Stimulated activated CD8-positive, alpha-beta memory T cell treated with anti-CD3 and anti-CD28 coated beads, Interleukin-7, amount 100 ng/mL, for 48 hours (primary cell): Measurements from ENCODE around the gene ANKRD11.
"Not testable (repeated sequence)": the region's sequence is repeated elsewhere in the genome, so short reads cannot be mapped to it uniquely, and the experiment has no call there.

Experiments
- DNase-seq, 2 donors: peaks; one replicate each; pipeline ENCODE4 v3.0.0-alpha.2; 2020; ENCODE audit warnings: low read depth in 1 of 2; ENCODE audit errors: extremely low read depth in 1 of 2

Gene ANKRD11

DNA sequence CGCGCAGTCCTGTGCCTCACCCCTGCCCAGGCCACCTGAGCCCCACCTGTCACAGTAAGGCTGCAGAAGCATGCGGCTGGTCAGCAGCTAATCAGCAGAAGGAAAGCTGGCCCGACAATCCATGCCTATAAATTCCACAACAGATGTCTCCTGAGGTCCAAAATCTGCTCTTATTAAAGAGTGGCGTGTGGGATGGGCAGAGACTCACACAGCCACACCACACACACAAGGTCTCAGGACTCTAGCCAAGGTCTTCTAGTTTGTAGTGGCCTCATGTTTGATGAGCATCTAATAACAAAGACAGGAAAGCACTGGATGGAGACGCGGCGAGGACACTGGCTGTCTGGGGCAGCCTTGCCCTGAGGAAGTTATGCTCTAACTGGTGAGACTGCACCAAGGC, 55.9 kb downstream of the ANKRD11 start:
- no peak for DNase-seq

DNA sequence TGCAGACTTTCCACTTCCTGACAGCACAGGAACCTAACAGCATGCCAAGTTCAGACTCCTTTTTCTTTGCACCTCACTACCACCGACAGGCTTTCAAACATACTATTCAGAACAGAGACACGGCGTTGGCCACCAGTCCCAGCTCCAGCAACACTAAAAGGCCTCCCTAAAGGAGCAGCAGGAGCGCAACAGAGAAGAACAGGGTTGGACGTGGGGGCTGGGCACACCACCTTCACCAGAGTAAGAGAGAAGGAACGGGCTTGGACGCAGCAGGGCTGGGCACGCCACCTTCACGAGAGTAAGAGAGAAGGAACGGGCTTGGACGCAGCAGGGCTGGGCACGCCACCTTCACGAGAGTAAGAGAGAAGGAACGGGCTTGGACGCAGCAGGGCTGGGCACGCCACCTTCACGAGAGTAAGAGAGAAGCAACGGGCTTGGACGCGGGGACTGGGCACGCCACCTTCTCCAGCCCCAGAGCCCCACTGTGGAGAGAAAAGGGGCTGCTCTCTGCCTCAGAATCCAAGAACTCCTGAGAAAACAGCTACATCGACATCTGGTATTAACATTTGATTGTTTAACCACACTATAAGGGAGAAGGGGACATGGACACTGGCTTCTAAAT, 56.9 kb downstream of the ANKRD11 start:
- not testable (repeated sequence) for DNase-seq

DNA sequence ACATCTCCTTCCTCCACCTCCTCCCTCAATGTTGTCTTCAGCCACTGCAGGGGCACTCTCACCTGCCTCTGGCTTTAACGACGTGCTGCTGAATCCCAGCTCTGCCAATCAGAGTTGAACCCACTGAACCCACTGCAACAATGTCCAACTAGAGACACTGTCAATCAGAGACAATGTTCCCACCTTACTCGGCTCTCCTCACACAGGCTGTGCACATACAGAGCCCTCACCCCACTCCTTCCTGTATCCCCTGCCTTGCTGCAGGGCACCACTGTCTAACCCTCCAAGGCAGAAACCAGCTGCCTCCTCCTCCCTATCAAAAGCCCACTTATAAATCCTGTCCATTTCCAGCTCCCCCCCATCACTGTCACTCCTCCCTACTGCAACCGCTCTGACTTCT, 58.7 kb downstream of the ANKRD11 start:
- DNase-seq, result no peak

DNA sequence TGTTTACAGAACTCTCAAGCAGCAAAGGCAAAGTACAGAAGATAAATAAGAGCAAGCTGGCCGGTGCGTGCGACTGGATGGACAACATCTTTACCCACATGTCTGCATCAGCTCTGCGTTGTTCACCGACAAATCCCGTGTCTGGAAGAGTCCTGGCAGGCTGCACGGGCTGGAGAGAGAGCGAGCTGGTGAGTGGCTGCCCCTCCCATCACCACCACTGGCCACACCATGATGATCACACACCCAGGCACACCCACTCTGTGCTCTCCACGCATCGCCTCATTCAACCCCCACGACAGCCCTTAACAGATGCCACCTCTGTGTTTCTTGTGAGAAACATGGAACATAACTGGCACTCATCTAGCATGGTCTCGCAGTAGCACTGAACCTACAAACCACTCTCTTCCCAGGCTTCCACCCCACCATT, 59.2 kb downstream of the ANKRD11 start:
- DNase-seq, result no peak

DNA sequence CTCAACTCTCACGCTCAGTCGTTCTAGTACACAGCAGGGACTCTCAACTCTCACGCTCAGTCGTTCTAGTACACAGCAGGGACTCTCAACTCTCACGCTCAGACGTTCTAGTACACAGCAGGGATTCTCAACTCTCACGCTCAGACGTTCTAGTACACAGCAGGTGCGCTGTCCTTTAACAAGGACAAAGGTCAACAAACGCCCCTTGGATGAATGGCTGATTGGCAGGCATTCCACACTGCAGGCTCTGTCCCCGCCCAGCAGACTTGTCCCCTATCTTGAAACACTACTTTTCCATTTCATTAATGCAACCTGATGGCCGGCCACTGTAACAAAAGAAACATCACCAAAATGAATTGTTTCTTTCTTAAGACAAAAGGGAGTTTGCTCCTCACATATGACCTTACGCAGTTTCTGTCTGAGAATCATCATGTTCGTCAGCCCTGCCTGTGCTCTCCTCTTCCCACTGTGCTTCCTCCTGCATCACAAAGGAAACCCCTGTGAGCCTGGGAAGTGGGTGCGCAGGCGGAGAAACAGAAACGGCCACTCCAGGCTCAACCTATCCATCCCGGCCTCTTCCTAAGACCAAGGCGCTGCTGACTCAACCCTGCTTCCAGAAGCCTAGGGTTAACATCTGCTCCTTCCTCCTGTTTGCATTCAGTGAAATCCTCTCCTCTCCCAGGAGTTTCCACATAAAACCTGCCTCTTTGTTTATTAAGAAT, 59.8 kb downstream of the ANKRD11 start:
- no peak for DNase-seq

DNA sequence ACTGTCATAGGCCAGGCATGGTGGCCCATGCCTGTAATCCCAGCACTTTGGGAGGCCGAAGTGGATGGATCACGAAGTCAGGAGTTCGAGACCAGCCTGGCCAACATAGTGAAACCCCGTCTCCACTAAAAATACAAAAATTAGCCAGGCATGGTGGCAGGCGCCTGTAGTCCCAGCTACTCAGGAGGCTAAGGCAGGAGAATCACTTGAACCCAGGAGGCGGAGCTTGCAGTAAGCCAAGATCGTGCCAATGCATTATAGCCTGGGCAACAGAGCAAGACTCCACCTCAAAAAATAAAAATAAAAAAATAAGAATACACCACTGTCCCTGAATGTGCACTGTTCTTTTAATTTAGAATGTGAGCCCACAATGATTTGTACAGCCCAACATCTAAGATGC, 61.8 kb downstream of the ANKRD11 start:
- not testable (repeated sequence) for DNase-seq

DNA sequence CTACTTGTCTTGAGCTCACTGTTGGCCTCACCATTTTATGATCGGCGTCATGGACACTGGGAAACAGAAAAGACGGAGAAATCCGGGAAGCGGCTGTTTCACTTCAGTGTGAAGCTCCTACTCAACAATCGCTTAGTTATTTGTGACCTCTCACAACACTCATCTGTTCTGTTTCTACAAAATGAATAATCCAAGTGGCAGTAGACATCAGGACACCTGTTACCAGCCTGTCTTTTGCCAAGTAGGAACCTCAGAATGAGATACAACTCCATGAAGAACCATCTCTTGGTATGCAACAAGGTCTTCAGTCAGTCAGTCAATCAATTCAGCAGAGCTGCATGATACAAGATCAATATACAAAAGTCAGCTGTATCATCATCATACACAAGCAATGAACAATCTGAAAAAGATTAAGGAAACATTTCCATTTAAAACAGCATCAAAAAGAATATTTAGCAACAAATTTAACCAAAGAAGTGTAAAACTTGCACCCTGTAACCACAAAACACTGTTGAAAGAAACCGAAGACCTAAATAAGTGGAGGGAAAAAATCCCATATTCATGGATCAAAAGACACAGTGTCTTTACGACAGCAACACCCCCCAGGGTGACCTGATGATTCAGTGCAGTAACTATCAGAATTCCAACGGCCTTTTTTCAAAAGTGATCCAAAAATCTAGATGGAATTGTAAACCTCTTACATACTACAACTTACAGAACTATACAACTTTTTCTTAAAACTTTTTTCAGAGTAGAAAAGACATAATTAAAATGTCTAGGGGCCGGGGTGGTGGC, 63.4 kb downstream of the ANKRD11 start:
- no peak for DNase-seq

DNA sequence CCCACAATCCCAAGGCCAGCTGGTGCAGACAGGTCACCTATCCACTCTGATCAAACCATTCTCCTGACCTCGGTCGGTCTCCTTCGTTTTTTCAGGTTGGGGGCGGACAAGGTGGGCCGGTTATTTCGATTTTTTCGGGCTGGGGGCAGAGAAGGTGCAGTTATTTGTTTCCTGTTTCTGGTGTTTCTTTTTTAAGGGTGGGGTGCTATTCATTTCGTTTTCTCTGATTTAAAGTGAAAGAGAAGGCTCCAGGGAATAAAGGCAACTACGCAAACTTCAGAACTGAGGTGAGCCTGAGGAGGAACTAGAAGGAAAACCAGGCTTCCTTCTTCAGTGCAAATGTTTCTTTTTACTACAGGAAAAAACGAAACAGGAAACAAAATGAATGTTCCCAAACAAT, 64.8 kb downstream of the ANKRD11 start:
- DNase-seq, result no peak

DNA sequence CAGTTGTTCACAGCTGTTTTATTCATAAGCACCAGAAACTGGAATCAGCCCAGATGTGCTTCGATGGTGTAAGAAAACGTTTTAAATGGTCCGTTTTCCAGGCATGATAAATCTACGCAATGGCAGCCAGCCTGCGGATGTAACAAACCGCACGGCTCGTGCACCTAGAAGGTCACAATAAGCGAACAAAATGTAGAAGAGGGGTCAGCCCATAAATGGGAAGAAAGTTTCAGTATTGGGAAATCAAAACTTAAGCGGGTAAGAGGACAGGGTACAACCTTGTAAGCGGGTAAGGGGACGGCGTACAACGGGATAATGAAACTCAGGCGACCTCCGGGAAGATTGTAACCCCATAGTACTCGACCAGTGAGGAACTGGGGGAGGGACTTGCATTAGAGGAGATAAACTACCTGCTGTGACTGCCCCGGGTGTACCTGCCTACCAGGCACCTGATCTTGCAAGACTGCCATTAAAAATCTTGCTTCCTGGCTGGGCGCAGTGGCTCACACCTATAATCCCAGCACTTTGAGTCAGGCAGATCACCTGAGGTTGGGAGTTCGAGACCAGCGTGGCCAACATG, 66.6 kb downstream of the ANKRD11 start:
- no peak for DNase-seq

DNA sequence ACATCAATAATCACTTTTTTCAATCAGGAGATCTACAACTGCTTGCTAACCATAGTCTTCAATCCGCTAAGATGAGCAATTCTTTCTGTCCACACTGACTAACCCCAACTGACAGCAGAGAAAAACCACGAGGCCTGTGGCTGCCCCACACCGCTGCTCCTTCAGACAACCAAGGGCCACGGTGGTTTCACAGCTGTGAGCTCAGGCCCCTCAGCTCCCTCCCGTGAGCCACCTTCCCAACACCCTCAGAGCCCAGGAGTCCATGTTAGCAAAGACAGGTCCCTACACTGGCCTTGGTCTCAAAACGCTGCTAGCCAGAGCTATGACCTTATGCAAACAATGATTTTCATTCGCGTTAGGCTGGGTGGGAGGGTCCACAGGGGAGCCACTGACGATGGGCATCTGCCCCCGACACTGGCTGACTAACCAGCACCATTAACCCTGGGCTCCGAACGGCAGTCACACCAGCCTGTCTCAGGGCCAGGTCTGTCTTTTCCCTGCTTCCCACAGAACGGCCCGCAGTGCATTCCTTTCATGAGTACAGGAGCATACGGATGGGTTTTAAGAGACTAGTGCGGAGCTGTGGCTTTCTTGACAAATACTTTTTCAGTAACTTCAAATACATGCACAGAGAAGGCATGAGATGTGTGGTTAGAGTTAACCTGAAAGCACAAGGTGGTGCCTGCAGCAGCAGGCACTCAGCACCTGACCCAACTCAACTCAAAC, 67.3 kb downstream of the ANKRD11 start:
- DNase-seq, result peak; percentile 68 to 80

DNA sequence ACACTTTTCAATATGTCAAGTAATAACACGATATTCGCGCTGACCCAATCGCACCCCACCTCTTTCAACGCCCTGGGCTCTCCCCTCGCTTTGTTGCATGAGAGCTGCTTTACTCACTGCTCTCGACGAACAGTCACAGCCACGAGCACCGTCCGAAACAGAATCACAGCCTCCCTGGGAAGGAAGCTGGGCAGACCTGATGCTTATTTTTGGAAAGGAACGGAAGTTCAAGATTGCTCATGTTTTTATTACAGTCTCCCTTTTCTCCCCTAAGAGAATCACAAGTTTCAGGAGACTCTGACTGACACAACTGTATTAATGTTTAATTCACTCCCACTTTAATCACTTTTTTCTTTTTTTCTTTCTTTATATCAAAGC, 67.8 kb downstream of the ANKRD11 start:
- DNase-seq, result peak; percentile 43 to 59

DNA sequence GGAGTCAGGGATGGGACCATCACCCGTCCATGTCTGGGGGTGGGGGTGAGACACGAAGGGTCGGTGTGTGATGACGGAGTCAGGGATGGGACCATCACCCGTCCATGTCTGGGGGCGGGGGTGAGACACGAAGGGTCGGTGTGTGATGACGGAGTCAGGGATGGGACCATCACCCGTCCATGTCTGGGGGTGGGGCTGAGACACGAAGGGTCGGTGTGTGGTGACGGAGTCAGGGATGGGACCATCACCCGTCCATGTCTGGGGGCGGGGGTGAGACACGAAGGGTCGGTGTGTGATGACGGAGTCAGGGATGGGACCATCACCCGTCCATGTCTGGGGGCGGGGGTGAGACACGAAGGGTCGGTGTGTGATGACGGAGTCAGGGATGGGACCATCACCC, 69.1 kb downstream of the ANKRD11 start:
- not testable (repeated sequence) for DNase-seq

DNA sequence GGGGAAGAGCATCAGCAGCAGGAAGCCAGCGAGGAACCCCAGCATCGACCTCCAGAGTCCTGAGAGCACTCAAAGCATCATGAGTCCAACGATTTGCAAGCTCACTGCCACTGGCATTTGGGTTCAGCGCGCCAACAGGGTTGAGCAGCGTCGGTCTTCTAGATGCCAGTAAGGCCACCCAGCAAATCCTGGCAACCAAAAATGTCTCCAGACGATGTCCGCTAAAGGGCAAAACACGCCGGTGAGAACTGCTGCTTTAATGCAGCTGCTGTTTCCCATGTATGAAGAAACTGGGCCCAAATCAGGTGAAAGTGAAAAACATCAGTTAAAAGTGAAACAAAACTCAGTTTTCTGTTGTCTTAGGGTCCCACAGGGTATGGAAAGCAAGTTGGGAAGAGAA, 70.2 kb downstream of the ANKRD11 start:
- no peak for DNase-seq

DNA sequence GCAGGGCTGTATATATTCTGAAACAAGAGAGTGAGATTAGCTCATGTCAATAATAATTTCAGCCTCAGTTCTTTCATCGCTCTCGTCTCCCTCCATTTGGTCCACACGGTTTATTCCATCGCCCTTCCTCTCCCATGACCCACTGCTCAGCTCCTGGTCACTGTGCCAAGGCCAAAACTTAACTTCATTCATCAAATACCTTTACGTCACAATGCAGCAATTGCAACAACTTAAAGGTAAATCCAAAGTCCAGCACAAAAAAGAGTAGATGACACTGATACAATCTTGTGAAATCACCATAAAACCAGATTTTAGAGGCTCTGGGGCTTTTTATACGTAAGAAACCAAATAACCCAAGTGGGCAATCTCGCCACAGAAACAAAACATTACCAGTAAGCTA, 72.0 kb downstream of the ANKRD11 start:
- DNase-seq, result no peak

DNA sequence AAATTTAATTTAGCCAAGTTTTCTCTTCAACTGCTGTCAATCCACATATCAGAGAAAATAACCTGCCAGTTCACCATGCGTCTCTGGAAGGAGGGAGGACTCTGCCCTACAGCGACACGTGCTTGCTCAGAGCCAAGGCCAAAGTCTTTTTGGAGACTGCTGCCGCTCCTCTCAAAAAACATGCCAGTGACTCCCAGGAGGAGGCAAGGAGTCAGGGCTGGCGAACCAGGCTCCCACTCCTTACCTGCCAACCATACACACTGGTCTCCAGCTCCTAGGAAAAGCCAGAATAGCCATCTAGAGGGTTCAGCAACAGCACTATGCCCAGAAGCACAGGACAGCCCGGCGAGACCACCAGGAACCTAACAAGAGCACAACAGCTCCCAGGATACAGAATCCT, 73.0 kb downstream of the ANKRD11 start:
- no peak for DNase-seq

DNA sequence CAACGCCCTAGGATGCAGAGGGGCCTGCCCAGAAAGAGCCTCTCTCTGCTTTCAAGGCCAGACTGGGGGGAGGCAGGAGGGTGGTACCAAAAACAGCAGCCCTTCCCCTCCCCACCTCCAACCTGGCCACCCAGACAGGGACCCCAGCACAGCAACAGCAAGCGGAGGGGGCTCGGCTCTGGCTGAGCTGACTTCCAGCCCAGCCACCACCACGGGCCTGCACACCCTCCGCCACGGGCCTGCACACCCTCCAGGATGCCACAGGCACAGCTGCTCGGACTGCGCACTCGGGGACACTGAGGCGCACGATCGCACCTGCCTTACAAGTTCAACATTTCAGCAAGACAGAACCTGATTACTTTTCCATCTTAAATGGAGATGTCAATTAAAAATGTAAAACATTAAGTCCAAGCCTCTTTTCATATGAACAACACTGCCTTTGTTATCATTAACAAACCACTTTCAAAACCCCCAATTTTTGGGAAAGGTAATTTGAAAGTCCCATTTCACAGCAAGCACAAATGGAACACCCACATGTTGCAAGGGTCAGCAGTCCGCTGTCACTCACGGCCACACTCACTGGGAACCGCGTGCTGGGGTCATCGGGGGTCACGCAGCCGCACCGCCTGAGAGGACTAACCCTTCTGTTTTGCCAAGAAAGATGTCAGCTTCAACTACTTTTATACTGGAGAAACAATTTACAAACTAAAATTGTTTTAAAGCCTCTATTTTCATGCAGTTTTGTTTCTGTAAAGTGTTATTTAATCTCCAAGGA, 76.4 kb downstream of the ANKRD11 start:
- DNase-seq, result no peak

DNA sequence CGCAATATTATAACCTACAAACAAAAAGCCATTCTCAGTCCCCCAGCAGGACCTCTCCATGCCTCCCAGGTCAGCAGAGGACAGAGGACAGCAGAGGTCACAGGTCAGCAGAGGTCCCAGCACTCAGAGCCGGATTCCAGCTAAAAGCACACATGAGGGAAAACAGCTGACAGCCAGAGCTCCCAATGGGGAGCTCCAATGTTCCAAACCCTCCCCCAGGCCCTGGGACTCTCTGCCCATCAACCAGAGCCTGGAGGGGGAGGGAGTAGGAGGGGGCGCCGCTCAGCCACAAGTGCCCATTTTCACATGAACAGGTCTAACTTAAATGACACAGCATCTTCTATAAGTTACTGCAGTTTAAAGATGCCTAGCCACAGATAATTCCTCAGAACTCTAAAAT, 77.5 kb downstream of the ANKRD11 start:
- DNase-seq, result no peak

DNA sequence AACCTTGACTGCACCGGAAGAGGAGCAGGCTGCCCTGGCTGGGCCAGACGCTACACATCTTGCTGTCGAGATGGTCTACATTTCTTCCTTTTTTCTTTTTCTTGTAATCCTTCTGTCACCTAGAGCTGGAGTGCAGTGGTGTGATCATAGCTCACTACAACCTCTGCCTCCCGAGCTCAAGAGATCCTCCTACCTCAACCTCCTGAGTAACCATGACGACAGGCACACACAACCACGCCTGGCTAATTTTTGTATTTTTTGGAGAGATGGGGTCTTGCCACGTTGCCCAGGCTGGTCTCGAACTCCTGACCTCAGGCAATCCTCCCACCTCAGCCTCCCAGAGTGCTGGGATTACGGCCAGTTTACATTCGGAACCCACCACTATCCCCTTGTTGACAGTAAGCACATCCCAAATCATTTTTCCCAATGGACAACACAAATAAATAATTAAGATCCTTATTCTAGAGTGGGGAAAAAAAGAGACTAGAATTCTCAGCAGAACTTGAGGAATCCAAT, 79.0 kb downstream of the ANKRD11 start:
- DNase-seq, result no peak

DNA sequence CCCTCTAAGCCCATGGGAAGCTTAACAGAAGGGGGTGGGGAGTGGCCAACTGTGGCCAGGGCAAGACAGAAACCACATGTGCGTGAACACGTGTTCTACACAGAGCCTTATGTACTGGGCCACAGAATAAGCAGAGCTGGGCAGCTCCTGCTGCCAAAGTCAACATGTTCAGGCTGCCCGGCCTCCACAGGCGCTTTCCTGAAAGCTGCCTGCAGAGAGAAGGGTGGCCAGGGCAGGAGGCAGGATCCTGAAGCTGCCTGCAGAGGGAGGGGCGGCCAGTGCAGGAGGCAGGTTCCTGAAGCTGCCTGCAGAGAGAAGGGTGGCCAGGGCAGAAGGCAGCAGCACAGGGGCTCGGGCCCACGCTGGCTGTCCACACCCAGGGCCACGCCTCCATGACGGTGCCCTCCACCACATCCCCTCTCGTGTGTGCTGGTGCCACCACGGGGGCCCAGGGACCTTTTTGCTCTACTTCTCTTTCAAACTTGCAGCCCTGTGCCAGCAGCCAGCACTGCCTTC, 79.5 kb downstream of the ANKRD11 start:
- DNase-seq, result no peak

DNA sequence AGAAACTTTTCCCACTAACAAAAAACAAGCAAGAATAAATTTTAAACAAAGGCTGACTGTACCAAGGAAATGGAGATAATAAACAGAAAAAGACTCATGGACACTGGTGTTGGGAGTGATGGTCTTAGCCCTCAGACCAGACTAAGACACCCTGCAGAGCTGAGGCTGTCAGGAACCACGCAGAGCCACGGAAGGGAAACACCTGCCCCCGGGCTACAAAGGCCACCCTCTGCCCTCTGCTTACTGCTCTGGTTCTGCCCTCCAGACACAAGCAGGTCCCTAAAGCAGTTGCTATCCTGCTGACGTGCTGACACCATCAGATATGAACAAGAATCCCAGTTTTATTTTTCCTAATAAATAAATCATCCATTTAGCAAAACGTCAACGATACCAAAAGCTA, 80.0 kb downstream of the ANKRD11 start:
- no peak for DNase-seq
